ENCODE data around the gene SPOCK3.
"Not testable (repeated sequence)": the region's sequence is repeated elsewhere in the genome, so short reads cannot be mapped to it uniquely, and the experiment has no call there.

SPOCK3 gene

GRCh38 chr4:166726832-166727231 lies 507.5 kb downstream of the SPOCK3 start:
- Histone ChIP-seq H3K27ac (ENCODE audit: low read length) (no peak overlapping the region), H3K9me3 (ENCODE audit: control insufficient read depth, low read depth, low read length) (no peaks in the 10 kb centered on the region), H3K4me1 (ENCODE audit: control insufficient read depth, low read depth, low read length) (peaks cover 17% of the 10 kb centered on the region), H3K4me3 (ENCODE audit: low read length) (no peak overlapping the region), H3K36me3 (ENCODE audit: control insufficient read depth, low read depth, low read length) (peaks cover 69% of the 10 kb centered on the region), H3K27me3 (ENCODE audit: control insufficient read depth, insufficient read depth, low read length) (no peaks in the 10 kb centered on the region), H3K9ac (ENCODE audit: low read length) (no peak overlapping the region)

DNA sequence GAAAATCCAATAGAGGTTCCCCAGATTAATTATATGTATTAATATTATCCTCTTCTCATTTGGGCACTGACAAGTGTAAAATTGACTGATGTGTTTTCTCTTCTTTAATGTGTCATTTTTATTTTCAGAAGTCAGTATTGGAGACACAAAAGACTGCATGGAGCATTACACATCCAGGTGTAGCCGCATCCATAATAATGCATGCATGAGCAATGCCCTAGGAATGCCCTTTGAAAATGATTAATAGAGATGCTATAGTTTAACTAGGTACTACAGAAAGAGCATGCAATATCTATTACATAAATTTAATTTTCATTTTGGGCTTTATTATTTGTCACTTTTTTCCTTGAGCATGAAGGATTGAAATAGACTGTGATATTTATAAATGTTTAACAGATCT lies 509.9 kb downstream of the SPOCK3 start:
- Histone ChIP-seq H3K27me3 (ENCODE audit: control insufficient read depth, insufficient read depth, low read length) (no peaks in the 10 kb centered on the region), H3K27ac (ENCODE audit: low read length) (no peak overlapping the region), H3K9me3 (ENCODE audit: control insufficient read depth, low read depth, low read length) (no peaks in the 10 kb centered on the region), H3K36me3 (ENCODE audit: control insufficient read depth, low read depth, low read length) (peaks cover 48% of the 10 kb centered on the region), H3K4me3 (ENCODE audit: low read length) (no peak overlapping the region), H3K9ac (ENCODE audit: low read length) (no peak overlapping the region), H3K4me1 (ENCODE audit: control insufficient read depth, low read depth, low read length) (peaks cover 17% of the 10 kb centered on the region)

GRCh38 chr4:166723532-166724140 lies 510.7 kb downstream of the SPOCK3 start:
- Histone ChIP-seq H3K4me1 (ENCODE audit: control insufficient read depth, low read depth, low read length) (peaks cover 17% of the 10 kb centered on the region), H3K27ac (ENCODE audit: low read length) (no peak overlapping the region), H3K4me3 (ENCODE audit: low read length) (no peak overlapping the region), H3K27me3 (ENCODE audit: control insufficient read depth, insufficient read depth, low read length) (no peaks in the 10 kb centered on the region), H3K9me3 (ENCODE audit: control insufficient read depth, low read depth, low read length) (no peaks in the 10 kb centered on the region), H3K9ac (ENCODE audit: low read length) (no peak overlapping the region), H3K36me3 (ENCODE audit: control insufficient read depth, low read depth, low read length) (peaks cover 42% of the 10 kb centered on the region)

DNA sequence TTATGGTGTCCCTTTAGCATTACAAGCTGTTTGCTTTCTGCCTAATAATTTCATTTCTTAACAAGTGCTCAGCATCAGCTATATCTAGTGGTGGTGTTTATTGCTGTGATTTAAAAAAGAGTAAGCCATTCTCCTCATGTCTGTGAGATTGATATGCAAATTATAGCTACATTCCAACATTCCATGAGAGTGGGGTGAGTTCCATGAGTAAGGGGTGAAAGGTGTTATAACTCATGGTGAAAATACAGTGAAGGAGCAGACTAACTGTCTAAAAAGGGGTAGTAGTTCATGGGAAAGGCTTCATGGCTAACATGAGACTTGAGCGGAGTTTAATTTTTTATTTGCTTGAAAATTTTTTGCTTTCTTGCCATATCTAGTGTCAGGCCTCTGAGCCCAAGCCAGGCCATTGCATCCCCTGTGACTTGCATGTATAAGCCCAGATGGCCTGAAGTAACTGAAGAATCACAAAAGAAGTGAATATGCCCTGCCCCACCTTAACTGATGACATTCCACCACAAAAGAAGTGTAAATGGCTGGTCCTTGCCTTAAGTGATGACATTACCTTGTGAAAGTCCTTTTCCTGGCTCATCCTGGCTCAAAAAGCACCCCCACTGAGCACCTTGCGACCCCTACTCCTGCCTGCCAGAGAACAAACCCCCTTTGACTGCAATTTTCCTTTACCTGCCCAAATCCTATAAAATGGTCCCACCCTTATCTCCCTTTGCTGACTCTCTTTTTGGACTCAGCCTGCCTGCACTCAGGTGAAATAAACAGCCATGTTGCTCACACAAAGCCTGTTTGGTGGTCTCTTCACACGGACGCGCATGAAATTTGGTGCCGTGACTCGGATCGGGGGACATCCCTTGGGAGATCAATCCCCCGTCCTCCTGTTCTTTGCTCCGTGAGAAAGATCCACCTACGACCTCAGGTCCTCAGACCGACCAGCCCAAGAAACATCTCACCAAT lies 518.3 kb downstream of the SPOCK3 start:
- Histone ChIP-seq H3K9ac (ENCODE audit: low read length) (peak overlapping the region; percentile 72), H3K4me1 (ENCODE audit: control insufficient read depth, low read depth, low read length) (peaks cover 28% of the 10 kb centered on the region), H3K4me3 (ENCODE audit: low read length) (peak overlapping the region; percentile 81), H3K27ac (ENCODE audit: low read length) (peak overlapping the region; percentile 92)
- not testable (repeated sequence) for H3K27me3 ChIP-seq (ENCODE audit: control insufficient read depth, insufficient read depth, low read length); H3K9me3 ChIP-seq (ENCODE audit: control insufficient read depth, low read depth, low read length); H3K36me3 ChIP-seq (ENCODE audit: control insufficient read depth, low read depth, low read length)

GRCh38 chr4:166700592-166700991 lies 533.7 kb downstream of the SPOCK3 start:
- Histone ChIP-seq H3K27me3 (ENCODE audit: control insufficient read depth, insufficient read depth, low read length) (no peaks in the 10 kb centered on the region), H3K36me3 (ENCODE audit: control insufficient read depth, low read depth, low read length) (no peaks in the 10 kb centered on the region), H3K9ac (ENCODE audit: low read length) (no peak overlapping the region), H3K27ac (ENCODE audit: low read length) (no peak overlapping the region), H3K4me1 (ENCODE audit: control insufficient read depth, low read depth, low read length) (no peaks in the 10 kb centered on the region), H3K9me3 (ENCODE audit: control insufficient read depth, low read depth, low read length) (no peaks in the 10 kb centered on the region), H3K4me3 (ENCODE audit: low read length) (no peak overlapping the region)

DNA sequence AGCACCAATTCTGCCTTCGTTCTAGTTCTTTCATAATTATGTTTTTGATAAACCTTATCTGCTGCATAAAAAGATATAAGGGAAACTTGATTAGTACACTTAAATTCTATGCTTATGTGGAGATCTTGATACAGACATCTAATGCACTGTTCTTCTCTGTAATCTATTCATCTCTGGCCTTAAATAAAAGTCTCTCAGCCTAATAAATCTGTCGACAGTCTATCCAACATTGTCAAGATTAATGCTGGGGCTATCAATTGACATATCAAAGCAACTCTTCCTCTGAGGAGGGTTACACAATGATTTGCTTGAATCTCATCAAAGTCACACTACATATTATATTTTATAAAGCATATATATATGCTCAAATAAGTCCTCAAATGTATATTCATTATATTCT lies 545.5 kb downstream of the SPOCK3 start:
- Histone ChIP-seq H3K9ac (ENCODE audit: low read length) (no peak overlapping the region), H3K9me3 (ENCODE audit: control insufficient read depth, low read depth, low read length) (no peaks in the 10 kb centered on the region), H3K36me3 (ENCODE audit: control insufficient read depth, low read depth, low read length) (no peaks in the 10 kb centered on the region), H3K4me1 (ENCODE audit: control insufficient read depth, low read depth, low read length) (peaks cover 12% of the 10 kb centered on the region), H3K27ac (ENCODE audit: low read length) (no peak overlapping the region), H3K27me3 (ENCODE audit: control insufficient read depth, insufficient read depth, low read length) (no peaks in the 10 kb centered on the region), H3K4me3 (ENCODE audit: low read length) (no peak overlapping the region)

- no peak overlapping the region for H3K27ac ChIP-seq (ENCODE audit: low read length)
- H3K9ac ChIP-seq (ENCODE audit: low read length): no peak overlapping the region
- H3K4me1 ChIP-seq (ENCODE audit: control insufficient read depth, low read depth, low read length): peaks cover 12% of the 10 kb centered on the region
Measured at GRCh38 chr4:166687828-166688227, 546.5 kb downstream of the SPOCK3 start.

More at GRCh38 chr4:166687828-166688227, 546.5 kb downstream of the SPOCK3 start:
- Histone ChIP-seq H3K9me3 (ENCODE audit: control insufficient read depth, low read depth, low read length) (no peaks in the 10 kb centered on the region), H3K27me3 (ENCODE audit: control insufficient read depth, insufficient read depth, low read length) (no peaks in the 10 kb centered on the region), H3K36me3 (ENCODE audit: control insufficient read depth, low read depth, low read length) (no peaks in the 10 kb centered on the region), H3K4me3 (ENCODE audit: low read length) (no peak overlapping the region)

All from iPS-18a (cell line).